ENCODE measurements around the gene COL6A1.

GRCh38 chr21:46000182-46000730, 18.7 kb downstream of the COL6A1 start:
- no peak for TF ChIP-seq CTCF (IDR thresholded peaks at IDR 0.05; ENCODE audit: low read length)
- TF ChIP-seq EZH2 (IDR thresholded peaks at IDR 0.05; ENCODE audit: borderline replicate concordance, low read length): no peak
